ENCODE results near the gene SERPINA6. TPM values are rescaled to one million over a fixed set of nuclear protein-coding genes. Genes with fewer than 3 reads are reported as not detected.
"Not testable (repeated sequence)": the region's sequence is repeated elsewhere in the genome, so short reads cannot be mapped to it uniquely, and the experiment has no call there.

SERPINA6 gene
- total RNA-seq, 1 donor from 2014 or later: not detected

DNA sequence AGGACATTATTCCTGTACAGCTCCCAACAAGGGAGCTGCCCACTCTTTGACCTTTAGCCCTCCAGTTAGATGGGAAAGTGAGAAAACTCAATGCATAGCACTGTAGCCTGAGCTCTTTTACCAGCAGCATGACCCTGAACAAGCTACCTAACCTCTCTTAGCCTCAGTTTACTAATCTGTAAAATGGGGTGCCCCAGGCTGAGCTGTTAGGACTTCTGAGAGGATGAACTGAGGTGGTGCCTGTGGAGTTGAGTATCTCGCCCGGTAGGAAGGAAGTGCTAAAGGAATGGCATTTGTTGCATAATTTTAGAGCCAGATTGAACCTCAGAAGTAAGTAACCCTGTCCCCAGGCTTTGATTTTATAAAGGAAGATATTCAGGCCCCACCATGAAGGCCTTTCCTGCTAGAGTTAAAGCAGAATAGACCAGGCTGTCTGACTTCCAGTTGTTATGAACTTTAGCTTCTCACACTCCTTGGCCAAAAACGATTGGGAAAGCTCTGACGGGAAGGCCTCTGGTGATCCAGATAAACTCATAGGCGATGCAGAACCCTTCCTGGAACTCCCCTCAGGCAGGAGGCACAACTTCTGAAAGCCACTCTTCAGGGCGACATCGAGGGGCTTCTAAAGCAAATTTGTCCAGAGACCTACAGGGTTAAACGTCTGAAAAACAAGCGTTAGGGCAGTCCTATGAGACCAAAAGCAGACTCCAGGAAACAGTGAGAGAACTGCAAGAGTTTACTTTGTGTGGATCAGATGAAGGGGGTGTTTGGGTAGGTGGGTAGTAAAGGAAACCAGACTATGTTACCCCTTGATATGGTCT lies 27.6 kb downstream of the SERPINA6 start:
- no peak for DNase-seq (ENCODE audit: low read depth)

DNA sequence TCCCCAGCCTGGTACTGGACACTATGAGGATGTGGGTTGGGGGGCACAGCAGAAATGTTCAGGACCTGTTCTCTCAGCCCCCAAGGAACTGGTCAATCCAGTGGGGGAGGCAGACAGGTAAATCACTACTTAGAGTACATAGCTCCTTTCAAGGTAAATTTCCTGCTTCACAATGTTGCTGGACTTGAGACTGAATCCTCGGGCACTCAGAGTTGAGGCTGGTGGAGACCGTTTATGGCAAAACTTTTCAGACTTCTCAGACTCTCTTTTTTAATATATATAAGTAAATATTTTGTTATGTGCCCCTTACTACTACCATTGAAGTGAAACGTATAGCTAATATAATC lies 29.6 kb downstream of the SERPINA6 start:
- no peak for DNase-seq (ENCODE audit: low read depth)

DNA sequence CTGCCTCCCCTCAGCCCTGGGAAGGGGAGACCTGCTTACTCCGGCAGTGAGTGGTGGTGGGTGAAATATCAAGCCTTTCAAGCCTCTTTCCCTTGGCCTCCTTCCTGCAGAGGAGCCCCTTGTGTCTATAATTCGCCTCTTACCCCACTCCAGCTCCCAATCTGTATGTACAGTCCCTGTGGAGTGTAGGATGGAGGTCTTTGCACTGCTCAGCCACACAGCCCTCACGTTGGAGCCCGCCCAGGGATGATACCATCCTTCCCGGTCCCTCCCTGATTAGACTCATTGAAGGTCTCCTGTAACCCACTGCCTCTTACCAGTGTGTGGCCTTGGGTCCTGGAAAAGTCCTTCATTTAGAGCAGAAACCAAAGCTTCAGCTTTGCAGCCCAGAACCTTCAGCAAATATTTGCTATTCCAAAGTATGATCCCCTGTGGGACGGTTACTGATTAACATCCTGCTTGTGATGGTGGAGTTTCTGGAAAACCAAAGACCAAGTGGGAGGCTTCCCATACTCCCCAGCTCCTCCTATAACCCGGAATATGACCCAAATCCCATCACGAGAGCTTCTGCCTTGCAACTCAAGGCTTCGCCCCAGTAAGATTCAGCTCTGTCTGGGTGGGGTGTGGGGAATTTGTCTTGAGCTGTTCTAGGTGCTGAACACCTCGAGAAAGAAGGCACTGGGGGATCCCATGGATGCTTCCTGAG lies 30.1 kb downstream of the SERPINA6 start, which contains the start of gene SERPINA10:
TSS of gene SERPINA10 (minus strand) at position 397 of the 706 bp plus-strand sequence. CDS start 2,675 bp downstream, outside the sequence.
- no peak for DNase-seq (ENCODE audit: low read depth)

DNA sequence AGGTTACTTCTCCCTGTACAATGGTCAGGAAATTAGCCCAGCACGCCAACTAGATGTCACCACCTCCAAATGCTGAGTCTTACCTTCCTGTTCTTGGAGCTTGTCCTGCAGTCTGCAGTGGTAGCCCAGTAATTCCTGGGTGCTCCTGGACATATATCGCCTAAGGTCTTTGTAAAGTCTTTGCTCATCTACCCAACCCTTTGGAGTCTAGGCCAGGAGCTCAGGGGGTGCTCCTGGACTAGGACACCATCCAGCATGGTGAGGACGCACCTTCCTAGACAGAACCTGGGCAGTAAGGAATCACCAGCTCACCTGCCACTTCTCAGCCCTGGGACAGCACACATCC lies 30.6 kb downstream of the SERPINA6 start:
- no peak for DNase-seq (ENCODE audit: low read depth)

DNA sequence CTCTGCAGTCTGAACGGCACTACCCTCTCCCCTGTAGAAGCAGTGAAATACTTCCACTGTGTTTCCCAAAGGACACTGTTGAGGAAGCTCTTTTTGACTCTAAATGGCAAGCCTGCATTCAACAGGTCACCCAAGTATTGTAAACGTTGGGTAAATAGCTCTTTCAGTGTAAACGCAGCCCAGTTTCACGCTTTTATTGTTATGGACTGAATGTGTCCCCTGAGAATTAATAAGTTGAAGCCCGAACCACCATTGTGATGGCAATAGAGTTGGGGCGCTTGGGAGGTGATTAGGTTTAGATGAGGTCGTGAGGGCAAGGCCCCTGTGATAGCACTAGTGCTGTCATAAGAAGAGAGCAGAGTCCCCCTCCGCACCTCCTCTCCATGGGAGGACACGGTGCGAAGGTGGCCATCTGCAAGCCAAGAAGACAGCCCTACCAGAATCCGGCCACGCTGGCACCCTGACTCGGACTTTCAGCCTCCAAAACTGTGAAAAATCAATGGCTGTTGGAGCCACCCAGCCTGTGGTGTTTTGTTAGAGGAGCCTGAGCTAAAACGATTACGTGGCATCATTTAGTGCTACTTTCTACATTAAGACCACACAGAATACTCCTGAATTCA lies 31.1 kb downstream of the SERPINA6 start:
- no peak for DNase-seq (ENCODE audit: low read depth)

DNA sequence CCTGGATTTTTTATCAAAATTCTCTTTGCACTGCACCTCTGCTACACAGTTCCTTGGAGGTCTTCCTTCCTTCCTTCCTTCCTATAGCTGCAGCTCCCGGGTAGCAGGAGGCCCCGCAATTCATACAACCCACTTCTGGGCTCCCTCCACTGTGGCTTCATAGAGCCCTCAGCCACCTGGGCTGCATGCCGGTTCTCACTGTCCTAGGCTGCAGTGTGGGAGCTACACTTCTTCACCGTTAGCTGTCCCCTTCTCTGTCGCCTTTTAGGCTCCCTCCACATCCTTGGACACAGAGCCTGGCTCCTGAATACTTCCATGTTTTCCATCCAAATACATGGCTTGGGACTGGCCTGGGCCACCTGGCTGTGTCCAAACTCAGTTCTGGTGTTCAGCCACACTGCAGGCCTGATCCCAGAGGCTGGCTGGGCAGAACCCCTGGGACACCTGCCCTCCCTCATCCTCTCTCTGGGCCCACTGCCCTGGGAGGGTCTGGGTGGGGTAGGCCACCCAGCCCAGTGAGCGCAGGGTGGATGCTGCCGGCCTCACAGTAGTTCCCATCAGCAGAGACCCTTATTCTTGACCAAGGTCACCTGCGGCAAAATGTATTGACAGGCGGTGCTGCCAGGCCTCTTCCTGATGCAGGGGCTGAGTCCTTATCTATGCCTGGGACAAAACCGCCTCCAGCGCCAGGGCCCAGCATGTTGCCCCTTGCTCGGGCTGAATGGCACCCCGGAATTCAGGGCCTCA lies 31.8 kb downstream of the SERPINA6 start:
- no peak for DNase-seq (ENCODE audit: low read depth)

DNA sequence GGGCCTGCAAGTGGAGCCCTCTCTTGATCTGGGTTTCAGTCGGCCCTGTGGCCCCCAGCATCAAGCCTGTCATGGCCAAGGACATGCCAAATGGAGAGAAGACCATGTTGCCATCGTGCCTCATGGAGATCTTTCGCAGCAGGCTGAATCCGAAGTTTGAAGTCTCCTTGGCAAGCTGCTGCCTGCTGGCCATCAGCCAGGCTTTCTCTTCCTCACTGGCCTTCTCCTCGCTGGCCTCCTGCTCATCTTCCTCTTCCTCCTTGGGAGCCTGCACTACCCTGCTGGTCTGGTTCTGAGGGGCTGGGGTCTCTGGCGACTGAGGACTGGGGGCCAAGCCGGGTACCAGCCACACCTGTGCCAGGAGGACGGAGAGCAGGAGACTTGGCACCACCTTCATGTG lies 32.9 kb downstream of the SERPINA6 start:
- DNase-seq (ENCODE audit: low read depth): no peak

DNA sequence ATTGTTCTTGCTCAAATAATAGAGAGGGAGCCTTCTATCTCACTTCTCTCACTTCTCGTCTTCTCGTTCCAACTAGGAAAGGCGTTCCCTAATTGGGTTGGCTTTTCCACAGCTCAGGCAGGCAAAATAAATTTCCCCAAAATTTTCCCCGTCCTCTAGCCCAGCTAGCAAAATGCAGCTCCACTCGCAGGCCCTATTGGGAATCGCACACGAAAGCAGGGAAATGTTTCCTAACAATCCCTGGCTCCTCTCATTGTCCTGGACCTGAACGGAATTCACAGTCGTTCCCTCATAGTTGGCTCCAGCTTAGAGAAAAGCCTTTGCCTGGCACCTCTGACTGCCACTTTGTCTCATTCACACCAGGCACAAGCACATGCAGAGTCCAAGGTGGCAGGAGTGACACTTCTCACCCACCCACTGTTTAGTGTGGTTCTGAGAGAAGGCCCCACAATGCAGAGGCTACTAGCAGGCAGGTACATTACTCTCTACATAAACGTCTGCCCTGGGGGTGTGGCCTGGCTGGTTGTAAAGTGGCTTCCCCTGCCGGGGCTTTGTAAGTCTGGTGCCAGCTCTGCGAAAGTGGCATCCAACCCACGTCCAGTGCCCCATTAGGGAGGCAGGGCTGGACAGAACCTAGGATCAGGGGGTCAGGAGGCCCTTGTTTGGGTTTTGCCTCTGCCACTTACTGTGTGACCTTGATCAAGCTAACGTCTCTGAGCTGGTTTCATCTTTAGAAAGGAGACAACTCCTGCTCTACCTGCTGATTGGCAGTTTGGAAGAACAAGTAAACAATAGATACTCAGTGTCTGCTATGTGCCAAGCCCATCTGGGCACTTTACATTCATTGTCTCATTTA lies 34.3 kb downstream of the SERPINA6 start:
- DNase-seq (ENCODE audit: low read depth): no peak

DNA sequence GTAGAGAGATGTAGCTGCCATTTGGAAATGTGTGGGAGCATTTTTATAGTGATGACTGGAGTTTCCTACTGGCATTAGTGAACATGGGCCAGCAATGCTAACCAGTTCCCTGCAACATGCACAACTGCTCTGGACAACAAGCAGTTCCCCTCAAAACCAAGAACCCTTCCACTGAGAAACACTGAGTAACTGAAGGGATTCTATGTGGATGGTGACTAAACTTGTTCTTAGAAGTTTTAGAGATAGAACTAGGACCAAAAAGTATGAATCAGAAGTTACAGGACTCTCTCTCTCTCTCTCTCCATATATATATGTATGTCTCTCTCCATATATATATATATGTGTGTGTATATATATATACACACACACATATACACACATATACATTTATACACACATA lies 38.0 kb downstream of the SERPINA6 start:
- no peak for DNase-seq (ENCODE audit: low read depth)

DNA sequence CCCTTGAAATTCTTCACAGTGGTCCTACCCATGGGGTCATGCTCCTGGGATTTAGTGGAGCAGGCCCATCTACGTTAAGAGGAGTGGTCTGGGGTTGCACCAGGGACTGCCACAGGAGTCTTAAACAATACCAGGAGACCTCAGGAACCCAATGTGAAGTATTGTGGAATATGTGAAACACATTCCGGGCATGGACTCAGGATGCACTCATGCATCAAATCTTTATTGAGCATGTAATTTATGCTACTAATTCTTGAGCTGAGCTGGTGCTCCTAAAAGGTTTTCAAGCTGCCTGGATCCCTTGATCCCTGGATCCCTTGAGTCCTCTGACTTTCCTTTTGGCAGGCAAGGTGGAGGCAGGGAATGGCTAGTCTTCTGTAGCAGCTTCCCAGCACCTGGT lies 38.9 kb downstream of the SERPINA6 start:
- no peak for DNase-seq (ENCODE audit: low read depth)

DNA sequence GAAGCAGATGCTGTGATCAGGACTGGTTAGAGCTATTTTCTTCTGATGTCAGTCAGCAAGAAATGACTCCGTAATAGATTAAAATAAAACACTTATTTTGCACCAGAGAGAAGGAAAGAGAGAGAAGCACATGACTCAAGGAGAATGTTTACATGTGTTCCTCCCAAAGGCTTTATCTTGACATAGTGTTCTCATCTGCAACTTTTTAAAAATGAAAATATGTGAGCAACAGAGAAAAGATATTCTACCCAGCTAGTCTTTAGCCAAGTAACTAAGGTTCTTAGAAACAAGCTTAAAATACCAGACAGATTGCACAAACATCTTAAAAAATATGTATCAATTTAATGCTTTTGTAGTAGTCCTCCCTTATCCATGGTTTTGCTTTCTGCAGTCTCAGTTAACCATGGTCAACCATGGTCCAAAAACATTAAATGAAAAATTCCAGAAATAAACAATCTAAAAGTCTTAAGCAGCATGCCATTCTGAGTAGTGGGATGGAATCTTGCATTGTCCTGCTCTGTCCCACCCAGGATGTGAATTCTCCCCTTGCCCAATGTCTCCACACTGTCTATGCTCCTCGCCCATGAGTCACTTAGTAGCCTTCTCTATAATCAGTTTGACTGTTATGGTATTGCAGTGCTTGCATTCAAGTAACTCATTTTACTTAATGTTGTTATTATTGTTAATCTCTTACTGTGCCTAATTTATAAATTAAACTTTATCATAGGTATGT lies 40.0 kb downstream of the SERPINA6 start:
- DNase-seq (ENCODE audit: low read depth): no peak

DNA sequence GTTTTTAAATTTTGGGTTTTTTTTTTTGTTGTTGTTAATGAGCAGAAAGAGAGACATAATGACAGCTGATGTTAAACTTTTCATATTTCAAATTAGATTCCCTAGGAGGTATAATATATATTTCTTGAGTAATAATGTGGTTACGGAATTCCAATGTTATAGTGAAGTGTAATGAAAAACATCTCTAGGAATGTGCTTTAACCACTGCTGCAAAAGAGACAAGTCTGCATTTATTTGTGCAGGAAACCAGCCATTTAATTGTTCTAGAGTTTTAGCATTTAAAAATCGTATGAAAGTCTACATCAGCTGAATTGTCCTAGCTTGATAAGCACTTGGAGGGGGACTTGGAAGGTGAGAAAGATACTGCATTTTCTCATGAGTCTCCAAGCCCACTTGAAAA lies 44.4 kb downstream of the SERPINA6 start:
- no peak for DNase-seq (ENCODE audit: low read depth)

DNA sequence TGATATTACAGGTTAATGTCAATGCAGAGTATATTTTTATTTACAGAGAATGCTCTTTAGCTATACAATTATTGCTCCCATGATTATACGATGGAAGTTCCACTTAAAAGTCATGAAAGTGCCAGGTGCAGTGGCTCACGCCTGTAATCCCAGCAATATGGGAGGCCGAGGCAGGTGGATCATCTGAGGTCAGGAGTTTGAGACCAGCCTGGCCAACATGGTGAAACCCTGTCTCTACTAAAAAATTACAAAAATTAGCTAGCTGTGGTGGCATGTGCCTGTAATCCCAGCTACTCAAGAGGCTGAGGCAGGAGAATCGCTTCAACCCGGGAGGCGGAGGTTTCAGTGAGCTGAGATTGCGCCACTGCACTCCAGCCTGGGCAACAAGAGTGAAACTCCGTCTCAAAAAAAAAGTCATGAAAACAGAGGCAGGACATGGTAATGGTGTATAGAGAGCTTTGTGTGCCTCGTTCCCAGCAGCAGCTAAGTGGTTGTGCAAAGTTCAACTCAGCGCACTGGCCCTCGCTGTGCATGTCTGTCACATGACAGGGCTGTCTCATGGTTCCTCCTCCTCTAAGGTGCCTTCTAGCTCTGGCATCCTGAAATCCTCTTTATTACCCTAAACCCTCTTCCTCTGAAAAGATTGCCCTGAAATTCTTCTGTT lies 46.1 kb downstream of the SERPINA6 start:
- not testable (repeated sequence) for DNase-seq (ENCODE audit: low read depth)

DNA sequence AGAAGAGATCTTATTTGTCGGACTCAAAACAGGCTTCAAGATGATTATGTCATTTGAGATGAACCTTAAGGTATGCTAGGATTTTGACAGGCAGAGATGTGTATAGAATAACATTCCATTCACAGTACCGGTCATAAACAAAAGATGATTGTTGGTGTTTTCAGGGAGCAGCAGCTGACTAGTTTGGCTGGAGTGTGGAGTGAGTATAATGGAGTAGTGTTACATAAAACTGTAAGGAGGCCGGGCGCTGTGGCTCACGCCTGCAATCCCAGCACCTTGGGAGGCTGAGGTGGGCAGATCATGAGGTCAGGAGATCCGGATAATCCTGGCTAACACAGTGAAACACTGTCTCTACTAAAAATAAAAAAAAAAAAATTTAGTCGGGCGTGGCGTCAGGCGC lies 54.0 kb downstream of the SERPINA6 start:
- DNase-seq (ENCODE audit: low read depth): no peak

DNA sequence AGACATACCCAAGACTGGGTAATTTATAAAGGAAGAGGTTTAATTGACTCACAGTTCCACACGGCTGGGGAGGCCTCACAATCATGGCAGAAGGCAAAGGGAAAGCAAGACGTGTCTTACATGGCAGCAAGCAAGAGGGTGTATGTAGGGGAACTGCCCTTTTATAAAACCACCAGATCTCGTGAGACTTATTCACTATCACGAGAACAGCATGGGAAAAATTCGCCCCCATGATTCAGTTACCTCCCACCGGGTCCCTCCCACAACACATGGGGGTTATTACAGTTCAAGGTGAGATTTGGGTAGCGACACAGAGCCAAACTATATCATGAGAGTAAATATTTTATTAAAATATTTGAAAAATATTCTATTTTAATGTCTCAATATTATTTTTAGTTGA lies 54.6 kb downstream of the SERPINA6 start:
- not testable (repeated sequence) for DNase-seq (ENCODE audit: low read depth)

DNA sequence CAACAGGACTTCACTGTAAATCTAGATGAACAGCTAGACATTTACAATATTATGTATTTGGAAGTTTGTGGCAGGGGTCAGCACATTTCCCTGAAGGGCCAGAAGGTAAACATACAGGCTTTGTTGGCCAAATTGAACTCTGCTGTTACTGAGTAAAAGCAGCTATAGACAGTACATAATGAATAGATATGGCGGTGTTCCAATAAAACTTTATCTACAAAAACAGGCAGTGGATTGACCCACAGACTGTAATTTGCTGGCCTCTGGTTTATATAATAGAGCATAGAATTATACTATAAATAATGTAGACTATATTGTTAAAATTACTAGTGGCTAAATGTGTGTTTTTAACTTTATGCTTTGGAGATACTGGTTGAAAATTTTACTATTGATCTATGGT lies 55.8 kb downstream of the SERPINA6 start:
- DNase-seq (ENCODE audit: low read depth): no peak

DNA sequence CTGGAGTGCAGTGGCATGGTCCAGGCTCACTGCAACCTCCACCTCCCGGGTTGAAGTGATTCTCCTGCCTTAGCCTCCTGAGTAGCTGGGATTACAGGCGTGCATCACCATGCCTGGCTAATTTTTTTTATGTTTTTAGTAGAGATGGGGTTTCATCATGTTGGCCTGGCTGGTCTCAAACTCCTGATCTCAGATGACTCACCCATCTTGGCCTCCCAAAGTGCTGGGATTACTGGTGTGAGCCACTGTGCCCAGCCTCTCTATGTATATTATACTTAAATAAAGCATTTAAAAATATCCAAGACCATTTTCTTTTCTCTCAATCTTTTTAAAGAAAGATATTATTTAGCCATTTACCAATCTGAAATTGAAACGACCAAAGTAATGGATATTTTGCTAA lies 58.9 kb downstream of the SERPINA6 start:
- DNase-seq (ENCODE audit: low read depth): not testable (repeated sequence)
